ENCODE results near the gene MTHFD1L. TPM values are rescaled to one million over a fixed set of nuclear protein-coding genes. Genes with fewer than 3 reads are reported as not detected.

Gene MTHFD1L
- total RNA-seq, 1 donor from 2014 or later, result 53.2 TPM

- DNase-seq (ENCODE audit: low read depth) (no peak), FAIRE-seq (peak; percentile 52)
- Histone ChIP-seq H3K27me3 (ENCODE audit: control insufficient read depth, insufficient read depth, low read length) (no peaks in the 10 kb centered on the region), H3K36me3 (ENCODE audit: control insufficient read depth, insufficient read depth, low read length) (no peaks in the 10 kb centered on the region), H3K4me3 (ENCODE audit: low read depth, low read length) (no peak overlapping the region)
- TF ChIP-seq CTCF (IDR thresholded peaks at IDR 0.05; ENCODE audit: insufficient read depth, low read length, severe bottlenecking), result no peak
Observed at GRCh38 chr6:151056230-151056907, 190.9 kb downstream of the MTHFD1L start.

GRCh38 chr6:151057061-151057460 is 191.6 kb downstream of the MTHFD1L start:
- no peak for TF ChIP-seq CTCF (IDR thresholded peaks at IDR 0.05; ENCODE audit: insufficient read depth, low read length, severe bottlenecking)
- FAIRE-seq, result no peak
- Histone ChIP-seq H3K36me3 (ENCODE audit: control insufficient read depth, insufficient read depth, low read length) (no peaks in the 10 kb centered on the region), H3K4me3 (ENCODE audit: low read depth, low read length) (no peak overlapping the region), H3K27me3 (ENCODE audit: control insufficient read depth, insufficient read depth, low read length) (no peaks in the 10 kb centered on the region)
- no peak for DNase-seq (ENCODE audit: low read depth)

- FAIRE-seq (no peak), DNase-seq (ENCODE audit: low read depth) (no peak)
- no peak overlapping the region for H3K4me3 ChIP-seq (ENCODE audit: low read depth, low read length)
- no peaks in the 10 kb centered on the region for H3K27me3 ChIP-seq (ENCODE audit: control insufficient read depth, insufficient read depth, low read length)
- TF ChIP-seq CTCF (IDR thresholded peaks at IDR 0.05; ENCODE audit: insufficient read depth, low read length, severe bottlenecking), result no peak
- H3K36me3 ChIP-seq (ENCODE audit: control insufficient read depth, insufficient read depth, low read length), result no peaks in the 10 kb centered on the region
Observed at GRCh38 chr6:151058021-151058733, 192.7 kb downstream of the MTHFD1L start.

- Histone ChIP-seq H3K4me3 (ENCODE audit: low read depth, low read length) (no peak overlapping the region), H3K27me3 (ENCODE audit: control insufficient read depth, insufficient read depth, low read length) (no peaks in the 10 kb centered on the region), H3K36me3 (ENCODE audit: control insufficient read depth, insufficient read depth, low read length) (no peaks in the 10 kb centered on the region)
- peak; percentile 28 for DNase-seq (ENCODE audit: low read depth)
- no peak for TF ChIP-seq CTCF (IDR thresholded peaks at IDR 0.05; ENCODE audit: insufficient read depth, low read length, severe bottlenecking)
- no peak for FAIRE-seq
Observed at GRCh38 chr6:151059612-151060095, 194.2 kb downstream of the MTHFD1L start.

- FAIRE-seq (peak; percentile 23), DNase-seq (ENCODE audit: low read depth) (peak; percentile 99)
- H3K4me3 ChIP-seq (ENCODE audit: low read depth, low read length), result no peak overlapping the region
Observed at GRCh38 chr6:151060096-151060765, 194.7 kb downstream of the MTHFD1L start.

More at GRCh38 chr6:151060096-151060765, 194.7 kb downstream of the MTHFD1L start:
- Histone ChIP-seq H3K36me3 (ENCODE audit: control insufficient read depth, insufficient read depth, low read length) (peaks cover 1% of the 10 kb centered on the region), H3K27me3 (ENCODE audit: control insufficient read depth, insufficient read depth, low read length) (no peaks in the 10 kb centered on the region)
- no peak for TF ChIP-seq CTCF (IDR thresholded peaks at IDR 0.05; ENCODE audit: insufficient read depth, low read length, severe bottlenecking)
